Measurements from ENCODE around the gene FMN1.

DNA sequence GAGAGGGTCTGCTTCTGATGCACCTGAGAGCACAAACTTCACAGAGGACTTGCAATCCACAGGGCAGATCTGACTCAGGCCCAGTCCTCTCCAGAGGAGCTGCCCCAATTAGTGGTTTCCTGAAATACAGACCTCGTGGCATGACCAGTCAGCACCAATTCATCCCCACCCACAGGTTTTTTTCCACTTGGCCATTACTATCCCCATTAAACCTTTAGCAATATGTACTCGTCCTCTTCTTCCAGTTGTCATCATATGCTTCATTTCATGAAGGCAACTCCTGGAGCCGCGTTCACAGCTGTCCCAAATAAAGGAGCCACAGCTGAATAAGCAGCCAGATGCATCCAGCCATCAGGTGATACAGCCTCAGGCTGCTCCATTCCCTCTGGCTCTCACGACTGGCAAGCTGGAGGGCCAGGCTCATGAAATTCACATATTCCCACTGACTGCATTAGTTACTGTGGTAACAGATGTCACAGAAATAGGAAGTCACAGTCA, 163.1 kb downstream of the FMN1 start:
- TF ChIP-seq POLR2AphosphoS5 (IDR thresholded peaks at IDR 0.05) (no peak), POLR2A (IDR thresholded peaks at IDR 0.05) (no peak)
- TF ChIP-seq, protein P1, sequence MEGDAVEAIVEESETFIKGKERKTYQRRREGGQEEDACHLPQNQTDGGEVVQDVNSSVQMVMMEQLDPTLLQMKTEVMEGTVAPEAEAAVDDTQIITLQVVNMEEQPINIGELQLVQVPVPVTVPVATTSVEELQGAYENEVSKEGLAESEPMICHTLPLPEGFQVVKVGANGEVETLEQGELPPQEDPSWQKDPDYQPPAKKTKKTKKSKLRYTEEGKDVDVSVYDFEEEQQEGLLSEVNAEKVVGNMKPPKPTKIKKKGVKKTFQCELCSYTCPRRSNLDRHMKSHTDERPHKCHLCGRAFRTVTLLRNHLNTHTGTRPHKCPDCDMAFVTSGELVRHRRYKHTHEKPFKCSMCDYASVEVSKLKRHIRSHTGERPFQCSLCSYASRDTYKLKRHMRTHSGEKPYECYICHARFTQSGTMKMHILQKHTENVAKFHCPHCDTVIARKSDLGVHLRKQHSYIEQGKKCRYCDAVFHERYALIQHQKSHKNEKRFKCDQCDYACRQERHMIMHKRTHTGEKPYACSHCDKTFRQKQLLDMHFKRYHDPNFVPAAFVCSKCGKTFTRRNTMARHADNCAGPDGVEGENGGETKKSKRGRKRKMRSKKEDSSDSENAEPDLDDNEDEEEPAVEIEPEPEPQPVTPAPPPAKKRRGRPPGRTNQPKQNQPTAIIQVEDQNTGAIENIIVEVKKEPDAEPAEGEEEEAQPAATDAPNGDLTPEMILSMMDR (IDR thresholded peaks at IDR 0.05 in 8 of 11, conservative IDR thresholded peaks at IDR 0.05 in 3 of 11): no peak
